Activated naive CD8-positive, alpha-beta T cell treated with anti-CD3 and anti-CD28 coated beads, Interleukin-2, amount 50 U/mL, for 16 hours (primary cell): Measurements from ENCODE around the gene COX7A2.

Source experiments
- DNase-seq: peaks from one replicate; pipeline ENCODE4 v3.0.0-alpha.2; 2020; ENCODE audit warnings: low read depth, low spot score

The COX7A2 gene

GRCh38 chr6:75268121-75268987 is 24.8 kb upstream of the COX7A2 start:
- DNase-seq, result no peak

GRCh38 chr6:75267461-75267860 is 23.9 kb upstream of the COX7A2 start:
- no peak for DNase-seq

- DNase-seq, result no peak
These were observed 23.2 kb upstream of the COX7A2 start for GRCh38 chr6:75266716-75267291.

GRCh38 chr6:75263401-75263750 is 19.8 kb upstream of the COX7A2 start:
- no peak for DNase-seq

GRCh38 chr6:75262716-75263400 is 19.3 kb upstream of the COX7A2 start:
- no peak for DNase-seq

- DNase-seq, result no peak
These were observed 17.7 kb upstream of the COX7A2 start for GRCh38 chr6:75261299-75261698.

GRCh38 chr6:75257343-75258087 is 13.9 kb upstream of the COX7A2 start:
- no peak for DNase-seq

- no peak for DNase-seq
These were observed 7.0 kb upstream of the COX7A2 start for GRCh38 chr6:75250552-75250951.

- no peak for DNase-seq
These were observed 6.2 kb upstream of the COX7A2 start for GRCh38 chr6:75249837-75250236.

GRCh38 chr6:75246386-75246785 is 2.8 kb upstream of the COX7A2 start:
- no peak for DNase-seq

GRCh38 chr6:75244063-75244584 is 523 bp upstream of the COX7A2 start:
- DNase-seq, result no peak

- no peak for DNase-seq
These were observed 7.0 kb downstream of the COX7A2 start for GRCh38 chr6:75236630-75237029.

- no peak for DNase-seq
These were observed 8.3 kb downstream of the COX7A2 start for GRCh38 chr6:75235271-75235670.

GRCh38 chr6:75234126-75234865 is 9.3 kb downstream of the COX7A2 start:
- DNase-seq, result no peak

GRCh38 chr6:75233092-75233615 is 10.4 kb downstream of the COX7A2 start:
- no peak for DNase-seq

- no peak for DNase-seq
These were observed 12.9 kb downstream of the COX7A2 start for GRCh38 chr6:75230484-75231325.

- DNase-seq, result no peak
These were observed 19.2 kb downstream of the COX7A2 start for GRCh38 chr6:75224303-75224926.

- no peak for DNase-seq
These were observed 20.2 kb downstream of the COX7A2 start for GRCh38 chr6:75223428-75223827.

- DNase-seq, result no peak
These were observed 21.3 kb downstream of the COX7A2 start for GRCh38 chr6:75222261-75222660.
